Left lung (tissue), 10 donors: ENCODE data around the gene PDZD11. TPM values are rescaled to one million over a fixed set of nuclear protein-coding genes. Genes with fewer than 3 reads are reported as not detected.

Experiments
- ATAC-seq: fragments of 200-7000 bp; cut with Tn5 transposase; one replicate; pipeline ENCODE4 v1.9.1; 2020; ENCODE audit warnings: moderate library complexity
- DNase-seq, 4 donors: peaks; one replicate each; pipeline ENCODE4 v3.0.0-alpha.2; 2013 to 2020
- H3K27ac ChIP-seq, 2 donors: fragments of 200-600 bp; sonication (generic) in 1 of 2; one replicate each; pipeline versions ENCODE4 v1.5.0 to v1.8.0; 2020 to 2021
- H3K27me3 ChIP-seq, 2 donors: fragments of 200-600 bp; sonication (generic) in 1 of 2; one replicate each; pipeline versions ENCODE4 v1.5.0 to v1.8.0; 2020 to 2021
- H3K36me3 ChIP-seq, 2 donors: fragments of 200-600 bp; sonication (generic) in 1 of 2; one replicate each; pipeline versions ENCODE4 v1.5.0 to v1.8.0; 2020 to 2021
- H3K4me1 ChIP-seq, 2 donors: fragments of 200-600 bp; one replicate each; pipeline ENCODE4 v1.8.0; 2021
- H3K4me3 ChIP-seq, 2 donors: fragments of 200-600 bp; sonication (generic) in 1 of 2; one replicate each; pipeline versions ENCODE4 v1.5.0 to v1.8.0; 2020 to 2021; ENCODE audit warnings: mild to moderate bottlenecking in 1 of 2
- H3K9me3 ChIP-seq, 2 donors: fragments of 200-600 bp; sonication (generic) in 1 of 2; one replicate each; pipeline versions ENCODE4 v1.5.0 to v1.8.0; 2020 to 2021
- CTCF ChIP-seq, 2 donors: fragments of 200-600 bp; sonication (generic) in 1 of 2; IDR thresholded peaks; one replicate each; pipeline versions ENCODE4 v1.5.0 to v1.8.0; 2021; ENCODE audit warnings: antibody characterized with exemption in 2 of 2
- intact Hi-C, 2 donors: fragments of 100-400 bp; cut with DNase I; formaldehyde crosslinking; loops; one replicate each; pipeline versions ENCODE4 v1.11.2 to v1.14.2; 2022
- polyA plus RNA-seq, 6 donors: library from polyadenylated mRNA; unstranded; fragments of 120-200 nt; gene quantifications; one replicate each; pipeline ENCODE4 v1.2.1, GENCODE V29; 2013; ENCODE audit not compliant: insufficient read length in 6 of 6
- total RNA-seq, 2 donors: library from RNA; stranded (reverse); fragmentation: NEBNext Ultra II Directional; extraction: Animal tissue kit (Norgen Biotek cat#: 25700); gene quantifications; one replicate each; pipeline ENCODE4 v1.2.1, GENCODE V29; 2021
- donor health status: DM: no; HTN: yes; CAD: no.
- donor health status: DM: no; HTN: no; CAD: no.

PDZD11 gene
- total and polyA plus RNA-seq, 8 donors: 29.9 to 60.9 (median 53.6) TPM

GRCh38 chrX:70260104-70260503 is 29.6 kb downstream of the PDZD11 start, which contains the start of gene P2RY4:
P2RY4 (minus strand) TSS chrX:70260204; CDS start chrX:70259624, 580 bp downstream.
- intact Hi-C loops: no loop called here
- TF ChIP-seq CTCF (IDR thresholded peaks at IDR 0.05): no peak
- no peak for DNase-seq

GRCh38 chrX:70257423-70258288 is 32.1 kb downstream of the PDZD11 start:
- H3K27ac ChIP-seq: no peak overlapping the region
- no peaks in the 10 kb centered on the region for H3K9me3 ChIP-seq
- ATAC-seq (no peak), DNase-seq (no peak)
- H3K36me3 ChIP-seq: no peaks in the 10 kb centered on the region
- no peaks in the 10 kb centered on the region for H3K4me1 ChIP-seq
- no peak for TF ChIP-seq CTCF (IDR thresholded peaks at IDR 0.05)
- intact Hi-C loops: no loop called here
- no peak overlapping the region for H3K4me3 ChIP-seq
- H3K27me3 ChIP-seq: no peaks in the 10 kb centered on the region

More at GRCh38 chrX:70260104-70260503, 29.6 kb downstream of the PDZD11 start, which contains the start of gene P2RY4:
- Histone ChIP-seq H3K27me3 (no peaks in the 10 kb centered on the region), H3K4me1 (no peaks in the 10 kb centered on the region), H3K4me3 (no peak within 1 kb of the TSS), H3K9me3 (no peaks in the 10 kb centered on the region), H3K27ac (no peak within 1 kb of the TSS), H3K36me3 (no peaks in the 10 kb centered on the region)
- ATAC-seq: no peak

GRCh38 chrX:70255452-70255851 is 34.3 kb downstream of the PDZD11 start:
- no peak for DNase-seq
- TF ChIP-seq CTCF (IDR thresholded peaks at IDR 0.05): no peak
- intact Hi-C loops: no loop called here
- no peaks in the 10 kb centered on the region for H3K36me3 ChIP-seq
- H3K9me3 ChIP-seq: no peaks in the 10 kb centered on the region
- H3K4me1 ChIP-seq: no peaks in the 10 kb centered on the region
- ATAC-seq: no peak
- H3K4me3 ChIP-seq: no peak overlapping the region
- H3K27me3 ChIP-seq: no peaks in the 10 kb centered on the region
- H3K27ac ChIP-seq: no peak overlapping the region

- Histone ChIP-seq H3K27me3 (no peaks in the 10 kb centered on the region), H3K9me3 (no peaks in the 10 kb centered on the region), H3K4me1 (no peaks in the 10 kb centered on the region), H3K36me3 (no peaks in the 10 kb centered on the region), H3K4me3 (no peak overlapping the region), H3K27ac (no peak overlapping the region)
- ATAC-seq (no peak), DNase-seq (no peak)
- intact Hi-C loops: no loop called here
- no peak for TF ChIP-seq CTCF (IDR thresholded peaks at IDR 0.05)
Observed at GRCh38 chrX:70254909-70255308, 34.8 kb downstream of the PDZD11 start.

- TF ChIP-seq CTCF (IDR thresholded peaks at IDR 0.05): no peak
- ATAC-seq (no peak), DNase-seq (no peak)
- Histone ChIP-seq H3K9me3 (no peaks in the 10 kb centered on the region), H3K4me1 (no peaks in the 10 kb centered on the region), H3K4me3 (no peak overlapping the region), H3K27ac (no peak overlapping the region), H3K27me3 (no peaks in the 10 kb centered on the region), H3K36me3 (no peaks in the 10 kb centered on the region)
- intact Hi-C loops: no loop called here
Observed at GRCh38 chrX:70254063-70254400, 35.7 kb downstream of the PDZD11 start.
